Body of pancreas (tissue), 4 donors: ENCODE results near the gene CEP112.

Experiments
- CTCF ChIP-seq, 7 experiments: fragments of 450-650 bp in 4 of 7; fragments of 200-600 bp in 3 of 7; sonication (generic) in 3 of 7; IDR thresholded peaks; one replicate each; pipeline ENCODE4 v1.5.1; 2016 to 2019; ENCODE audit warnings: antibody characterized with exemption in 7 of 7
- POLR2A ChIP-seq, 3 donors: fragments of 450-650 bp; IDR thresholded peaks; one replicate each; pipeline ENCODE4 v1.6.1; 2016; ENCODE audit warnings: antibody characterized with exemption in 3 of 3, mild to moderate bottlenecking in 2 of 3

DNA sequence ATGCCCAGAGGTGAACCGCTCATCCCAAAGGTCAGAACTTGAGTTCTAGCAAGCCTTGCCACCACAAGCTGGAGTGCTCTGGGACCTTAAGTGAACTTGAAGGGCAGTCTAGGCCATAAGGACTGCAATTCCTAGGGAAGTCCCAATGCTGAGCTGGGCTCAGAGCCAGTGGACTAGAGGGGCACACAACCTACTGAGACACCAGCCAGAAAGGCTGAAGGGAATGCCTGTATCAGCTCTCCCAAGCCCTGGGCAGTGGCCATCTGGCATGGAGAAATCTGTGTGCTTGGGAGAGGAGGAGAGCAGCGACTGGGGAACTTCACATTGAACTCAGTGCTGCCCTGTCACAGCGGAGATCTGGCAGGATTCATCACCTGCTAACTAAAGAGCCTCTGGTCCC, 201.3 kb downstream of the CEP112 start:
- TF ChIP-seq POLR2A (IDR thresholded peaks at IDR 0.05): no peak
- TF ChIP-seq CTCF (IDR thresholded peaks at IDR 0.05): no peak
